NOMO-1 treated with DMSO at 0.1 percent for 48 hours (cell line): ENCODE results near the gene CRYBB3.
"Not testable (repeated sequence)": the region's sequence is repeated elsewhere in the genome, so short reads cannot be mapped to it uniquely, and the experiment has no call there.

Experiments used
- DNase-seq: peaks from one replicate; lab custom pipeline; 2025; ENCODE audit not compliant: unreplicated experiment; lab: John Stamatoyannopoulos, UW

Gene CRYBB3

DNA sequence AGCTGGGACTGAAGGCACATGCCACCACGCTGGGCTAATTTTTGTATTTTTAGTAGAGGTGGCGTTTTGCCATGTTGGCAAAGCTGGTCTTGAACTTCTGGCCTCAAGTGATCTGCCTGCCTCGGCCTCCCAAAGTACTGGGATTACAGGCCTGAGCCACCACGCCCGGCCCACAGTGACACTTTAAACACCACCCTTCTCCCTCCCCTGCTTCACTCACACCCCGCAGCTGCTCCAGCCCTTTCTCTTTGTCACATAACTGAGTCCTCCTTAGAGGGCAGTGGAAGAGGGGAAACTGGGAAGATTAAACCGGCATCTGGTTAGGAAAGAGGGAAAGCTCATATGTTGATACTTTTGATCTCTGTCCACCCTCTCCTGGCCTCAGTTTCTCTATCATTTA, 4.9 kb downstream of the CRYBB3 start:
- DNase-seq, result not testable (repeated sequence)

DNA sequence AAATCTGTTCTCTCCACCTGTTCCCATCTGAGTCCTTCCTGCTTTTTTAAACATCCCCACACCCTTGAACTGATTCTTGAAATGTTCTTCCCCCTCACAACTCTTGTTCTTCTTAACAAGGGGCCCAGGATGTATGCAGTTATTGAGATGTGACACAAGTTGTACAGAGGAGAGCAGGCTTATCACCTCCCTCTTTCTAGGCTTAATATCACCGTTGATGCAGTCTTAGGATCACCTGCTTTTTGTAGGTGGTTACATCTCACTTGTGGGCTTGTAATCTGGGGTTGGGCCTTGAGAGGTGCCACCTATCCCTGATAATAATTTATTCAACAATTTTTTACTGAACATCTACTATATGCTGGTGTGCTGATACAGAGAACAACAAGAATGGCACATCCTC, 6.2 kb downstream of the CRYBB3 start:
- no peak for DNase-seq

DNA sequence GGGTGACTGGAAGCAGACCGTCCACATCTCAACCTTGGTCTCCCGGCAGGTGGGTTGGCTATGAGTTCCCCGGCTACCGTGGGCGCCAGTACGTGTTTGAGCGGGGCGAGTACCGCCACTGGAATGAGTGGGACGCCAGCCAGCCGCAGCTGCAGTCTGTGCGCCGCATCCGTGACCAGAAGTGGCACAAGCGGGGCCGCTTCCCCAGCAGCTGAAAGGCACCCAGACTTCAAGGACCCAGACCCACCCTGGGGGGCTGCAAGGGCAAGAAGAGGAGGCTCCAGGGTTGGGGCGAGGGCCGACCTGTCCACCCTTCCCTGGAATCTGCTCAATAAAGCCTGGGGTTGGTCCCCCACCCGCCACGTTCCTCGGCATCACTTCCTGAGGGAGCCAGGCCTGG, 7.3 kb downstream of the CRYBB3 start:
- no peak for DNase-seq

DNA sequence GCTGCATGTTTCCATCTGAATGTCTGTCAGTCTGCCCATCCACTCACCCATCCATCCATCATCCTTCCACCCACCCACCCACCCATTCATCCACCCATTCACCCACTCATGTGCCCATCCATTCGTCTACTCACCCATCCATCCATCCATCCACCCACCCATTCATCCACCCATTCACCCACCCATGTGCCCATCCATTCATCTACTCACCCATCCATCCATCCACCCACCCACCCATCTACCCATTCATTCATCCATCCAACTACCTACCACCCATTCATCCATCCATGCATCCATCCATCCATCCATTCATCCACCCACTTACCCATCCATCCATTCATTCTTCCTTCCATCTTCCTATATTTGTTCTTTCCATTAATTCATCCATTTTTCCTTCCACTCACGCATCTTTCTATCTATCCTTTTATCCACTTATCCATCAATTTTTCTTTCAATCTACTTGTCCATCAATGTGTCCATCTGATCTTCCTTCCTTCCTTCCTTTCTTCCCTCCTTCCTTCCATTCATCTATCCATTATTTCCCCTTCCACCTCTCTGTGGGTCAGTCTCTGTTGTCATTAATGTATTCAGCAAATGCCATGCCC, 8.0 kb downstream of the CRYBB3 start:
- no peak for DNase-seq

DNA sequence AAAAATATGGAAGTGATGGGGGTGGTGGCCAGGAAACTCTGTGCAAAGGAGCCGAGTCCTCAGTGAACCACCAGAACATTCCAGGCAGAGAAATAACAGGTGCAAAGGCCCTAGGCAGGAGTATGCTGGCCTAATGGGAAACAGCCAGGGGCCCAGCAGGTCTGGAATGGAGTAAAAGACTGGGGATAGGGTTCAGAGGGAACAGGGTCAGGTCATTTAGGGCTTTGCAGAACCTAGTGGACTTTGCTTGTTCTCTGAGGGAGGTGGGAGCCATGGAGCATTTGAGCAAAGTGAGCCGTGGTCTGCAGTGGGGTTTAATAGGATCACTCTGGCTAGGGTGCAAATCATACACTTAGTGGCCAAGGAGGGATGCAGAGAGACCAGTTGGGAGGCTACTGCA, 8.7 kb downstream of the CRYBB3 start:
- no peak for DNase-seq

DNA sequence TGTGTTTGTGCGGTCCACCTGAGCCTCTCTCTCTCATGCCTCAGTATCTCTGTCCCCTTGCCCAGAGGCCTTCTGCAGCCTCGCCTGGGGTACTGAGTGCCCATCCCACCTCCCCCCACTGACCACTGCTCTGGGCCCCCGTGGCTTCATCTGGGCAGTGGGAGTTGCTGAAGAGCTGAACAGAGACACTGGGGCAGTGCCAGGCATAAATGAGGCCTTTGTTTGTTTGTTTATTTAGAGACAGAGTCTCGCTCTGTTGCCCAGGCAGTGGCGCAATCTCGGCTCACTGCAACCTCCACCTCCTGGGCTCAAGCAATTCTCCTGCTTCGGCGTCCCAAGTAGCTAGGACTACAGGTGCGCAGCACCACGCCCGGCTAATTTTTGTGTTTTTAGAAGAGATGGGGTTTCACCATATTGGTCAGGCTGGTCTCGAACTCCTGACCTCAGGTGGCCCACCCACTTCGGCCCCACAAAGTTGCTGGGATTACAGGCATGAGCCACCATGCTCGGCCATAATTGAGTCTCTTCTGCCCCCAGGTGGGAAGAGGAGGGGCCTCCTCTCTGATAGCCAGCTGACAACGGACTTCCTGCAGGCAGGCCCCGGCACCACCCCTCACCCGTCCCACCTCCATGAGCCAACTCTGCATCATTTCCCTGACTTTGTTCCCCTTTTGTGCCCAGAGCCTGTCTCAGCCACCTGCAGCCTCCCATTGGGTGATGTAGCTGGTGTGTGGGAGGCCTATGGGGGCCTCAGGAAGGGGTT, 9.3 kb downstream of the CRYBB3 start:
- DNase-seq, result no peak

DNA sequence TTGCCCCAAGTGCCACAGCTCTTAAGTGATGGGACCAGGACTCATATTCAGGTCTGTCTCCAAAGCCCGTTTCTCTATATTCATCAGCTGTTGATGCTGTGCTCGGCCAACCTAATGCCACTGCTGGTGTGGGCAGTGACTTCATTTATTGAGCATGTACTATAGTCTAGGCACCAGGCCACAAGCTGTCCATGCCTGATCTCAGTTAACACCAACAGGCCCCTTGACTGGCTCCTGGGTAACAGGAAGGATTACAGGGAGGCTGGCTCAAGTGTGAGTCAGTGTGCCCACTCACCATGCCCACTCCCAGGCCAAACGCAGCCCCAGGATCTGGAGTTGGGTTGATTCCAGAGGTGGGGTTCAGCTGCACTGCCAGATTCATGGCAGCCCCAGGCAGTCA, 11.1 kb downstream of the CRYBB3 start:
- no peak for DNase-seq

DNA sequence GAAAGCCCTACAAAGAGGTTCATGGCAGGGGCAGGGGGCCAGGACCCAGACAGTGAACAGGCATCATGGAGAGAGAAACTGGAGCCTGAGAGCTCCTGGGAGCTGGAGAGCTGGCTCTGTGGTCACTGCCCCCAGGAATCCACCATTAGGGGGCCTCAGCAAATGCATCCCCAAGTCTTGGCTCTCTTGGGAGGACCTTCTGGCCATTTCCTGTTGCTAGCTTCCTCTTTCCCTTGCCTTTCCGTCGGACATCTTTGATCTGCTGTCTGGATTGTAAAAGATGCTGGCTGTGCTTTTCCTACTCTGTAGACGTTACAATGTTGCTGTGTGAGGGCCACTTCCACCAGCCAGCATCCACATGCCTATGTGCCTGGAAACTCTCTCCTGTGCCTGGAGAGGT, 12.7 kb downstream of the CRYBB3 start:
- DNase-seq, result no peak

DNA sequence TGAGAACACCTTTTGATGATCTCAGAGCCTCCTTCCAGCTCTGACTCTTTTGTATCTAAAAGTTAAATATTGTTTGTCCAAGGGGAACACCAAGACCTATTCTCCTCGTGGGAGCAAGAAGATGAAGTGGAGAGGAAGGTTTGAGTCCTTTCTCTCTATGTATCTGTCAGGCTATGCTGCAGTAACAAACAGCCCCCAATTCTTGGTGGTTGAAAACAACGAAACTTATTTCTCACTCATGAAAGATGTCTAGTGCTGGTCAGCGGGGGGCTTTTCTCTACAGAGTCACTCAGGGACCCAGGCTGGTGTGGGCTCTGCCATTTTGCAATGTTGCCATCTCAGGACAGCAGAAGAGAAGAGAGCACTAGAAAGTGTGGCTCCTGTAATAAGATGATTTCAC, 13.6 kb downstream of the CRYBB3 start:
- DNase-seq, result no peak

DNA sequence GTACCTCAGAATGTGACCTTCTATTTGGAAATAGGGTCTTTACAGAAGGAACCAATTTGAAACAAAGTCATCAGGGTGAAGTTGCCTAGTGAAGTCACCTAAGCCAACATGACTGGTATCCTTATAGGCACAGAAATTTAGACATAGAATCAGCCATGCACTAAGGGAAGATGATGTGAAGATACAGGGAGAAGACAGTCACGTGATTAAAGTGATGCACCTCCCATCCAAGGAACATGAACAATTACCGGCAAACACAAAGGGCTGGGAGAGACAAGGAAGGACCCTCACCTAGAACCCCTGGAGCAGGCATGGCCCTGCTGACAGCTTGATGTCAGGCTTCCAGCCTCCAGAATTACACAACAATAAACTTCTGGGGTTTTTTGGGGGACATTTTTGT, 16.6 kb downstream of the CRYBB3 start:
- DNase-seq, result no peak

DNA sequence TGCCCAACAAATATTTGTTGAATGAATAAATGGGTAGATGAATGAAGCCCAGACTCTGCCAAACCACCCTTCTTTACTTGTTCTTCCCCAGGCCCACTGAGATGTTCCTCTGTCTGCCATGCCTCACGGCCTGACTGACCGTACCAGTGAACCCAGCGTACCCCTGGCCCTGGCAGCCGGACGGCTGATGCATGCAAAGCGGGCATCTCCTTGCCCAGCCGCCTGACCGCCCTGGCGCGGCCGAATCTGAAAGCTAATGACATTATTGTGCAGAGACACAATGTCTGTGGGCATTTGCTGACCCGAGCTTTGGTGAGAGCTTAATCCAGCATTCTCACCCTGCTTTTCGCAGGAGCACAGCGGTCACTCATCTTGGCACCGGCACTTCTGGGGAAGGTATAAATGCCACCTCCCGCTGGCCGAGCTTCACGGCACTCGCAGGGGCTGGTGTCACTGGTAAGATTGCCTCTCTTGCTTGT, 19.6 kb downstream of the CRYBB3 start, which contains the start of gene CRYBB2:
CRYBB2 (plus strand) TSS at position 429 of the 479 bp plus-strand sequence. CDS start 1,791 bp downstream, outside the sequence.
- no peak for DNase-seq

DNA sequence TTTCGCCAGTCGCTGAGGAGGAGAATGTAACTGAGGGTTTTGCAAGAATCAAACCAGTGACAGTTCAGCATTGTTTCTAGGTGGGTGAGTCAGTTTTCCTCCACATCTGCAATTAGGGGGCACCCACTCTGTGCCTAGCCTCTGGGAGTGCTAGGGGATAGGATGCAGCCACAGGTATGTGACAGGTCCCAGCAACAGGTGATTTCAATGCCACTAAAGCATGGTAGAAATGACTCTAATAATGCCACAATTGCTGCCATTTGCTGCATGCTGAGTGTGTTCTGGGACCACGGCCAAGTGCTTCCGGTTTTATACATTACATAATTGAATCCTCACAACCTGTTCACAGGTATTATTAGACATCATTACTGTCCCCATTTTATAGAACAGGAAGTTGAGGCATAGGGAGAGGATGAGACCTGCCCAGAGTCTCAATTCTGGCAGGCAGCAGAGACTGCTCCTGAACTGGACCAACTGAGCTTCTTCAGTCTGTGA, 20.3 kb downstream of the CRYBB3 start:
- no peak for DNase-seq

DNA sequence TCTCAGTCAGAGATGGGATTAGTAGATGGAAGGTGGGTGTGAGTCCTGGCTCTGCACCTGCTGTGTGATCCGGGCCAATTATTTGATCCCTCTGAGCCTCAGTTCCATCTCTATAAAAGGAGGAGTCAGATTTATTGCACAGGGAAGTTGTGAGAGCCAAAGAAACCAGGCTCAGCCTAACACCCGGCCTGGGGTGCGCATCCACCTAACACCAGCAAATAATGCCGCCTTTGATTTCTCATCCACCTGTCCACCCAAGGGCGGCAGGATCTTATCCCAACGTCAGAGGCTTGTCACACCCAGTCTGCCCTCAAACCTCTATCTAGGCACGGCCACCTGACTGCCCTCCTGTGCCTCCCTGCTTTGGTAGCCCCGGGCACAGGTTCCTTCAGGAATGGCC, 22.1 kb downstream of the CRYBB3 start:
- no peak for DNase-seq

DNA sequence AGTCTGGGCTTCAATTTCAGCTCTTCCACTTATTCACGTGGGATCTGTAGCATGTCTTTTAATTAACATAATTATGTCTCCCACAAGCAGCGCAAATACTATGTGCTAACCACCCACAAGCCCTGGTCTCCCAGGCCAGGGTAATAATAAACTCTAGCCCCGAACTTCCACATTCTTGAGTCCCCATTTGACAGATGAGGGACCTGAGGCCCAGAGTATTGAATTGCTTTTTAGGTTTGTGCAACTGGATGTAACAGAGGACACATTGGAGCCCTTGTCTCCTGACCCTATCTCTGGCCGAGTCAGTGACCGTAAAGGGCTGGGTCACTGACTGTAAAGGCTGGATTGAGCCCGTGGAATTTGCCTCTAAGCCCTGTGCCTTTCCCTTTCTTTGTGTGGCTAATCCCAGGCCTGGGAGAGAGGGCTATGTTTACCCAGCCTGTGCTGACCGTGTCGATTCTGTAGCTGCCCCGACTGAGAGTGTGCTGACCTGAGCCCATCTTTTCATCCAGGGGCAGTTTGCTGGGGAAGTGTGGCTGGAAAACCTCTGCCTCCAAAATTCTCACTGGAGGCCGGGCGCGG, 23.7 kb downstream of the CRYBB3 start:
- DNase-seq, result no peak

DNA sequence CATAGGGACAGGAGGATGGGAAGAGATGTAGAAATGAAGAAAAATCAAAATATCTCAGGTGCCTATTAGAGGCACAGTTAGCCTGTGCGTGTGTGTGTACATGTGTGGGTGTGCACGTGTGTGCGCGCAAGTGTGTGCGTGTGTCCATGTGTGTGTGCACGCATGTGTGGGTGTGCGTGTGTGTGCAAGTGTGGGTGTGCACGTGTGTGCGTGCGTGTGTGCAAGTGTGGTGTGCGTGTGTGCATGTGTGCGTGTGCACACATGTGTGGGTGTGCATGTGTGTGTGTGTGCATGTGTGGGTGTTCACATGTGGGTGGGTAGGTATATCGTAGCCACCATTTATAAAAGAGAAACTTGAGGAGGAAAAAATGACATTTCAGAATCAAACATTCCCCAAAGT, 29.2 kb downstream of the CRYBB3 start:
- no peak for DNase-seq

DNA sequence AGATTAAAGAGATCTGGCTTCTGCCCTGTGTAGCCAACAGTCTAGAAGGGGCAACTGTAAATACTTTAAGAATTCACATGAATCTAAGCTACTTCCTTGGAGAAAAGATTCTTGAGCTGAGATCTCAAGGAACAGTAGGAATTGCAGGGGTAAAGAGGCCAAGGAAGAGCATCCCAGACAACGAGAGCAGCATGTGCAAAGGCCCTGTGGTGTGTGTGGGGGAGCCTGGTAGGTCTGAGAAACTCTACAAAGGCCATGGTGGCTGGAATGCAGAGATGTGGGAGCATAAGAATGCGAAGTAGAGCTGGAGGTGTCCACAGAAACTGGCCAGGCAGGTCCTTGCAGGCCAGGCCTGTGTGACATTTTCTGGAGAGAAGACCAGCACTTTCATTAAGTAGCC, 31.1 kb downstream of the CRYBB3 start:
- DNase-seq, result not testable (repeated sequence)

DNA sequence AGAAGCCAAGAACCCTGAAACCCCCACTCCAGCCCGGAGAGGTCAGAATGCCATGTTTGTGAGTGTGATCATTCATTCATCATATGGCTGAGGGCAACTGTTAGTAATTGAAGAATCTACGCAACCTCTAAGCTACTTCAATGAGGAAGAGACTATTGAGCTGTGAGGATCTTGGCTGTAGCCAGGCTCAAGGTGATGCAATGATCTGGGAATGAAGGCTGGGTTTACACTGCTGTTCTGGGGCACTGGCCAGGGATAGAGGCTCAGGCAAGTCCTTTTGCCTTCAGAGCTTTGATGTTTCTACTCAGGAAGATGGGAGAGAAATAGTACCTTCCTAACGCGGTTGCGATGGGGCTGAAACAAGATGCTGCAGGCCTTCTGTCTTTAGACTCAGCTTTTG, 32.6 kb downstream of the CRYBB3 start:
- no peak for DNase-seq

DNA sequence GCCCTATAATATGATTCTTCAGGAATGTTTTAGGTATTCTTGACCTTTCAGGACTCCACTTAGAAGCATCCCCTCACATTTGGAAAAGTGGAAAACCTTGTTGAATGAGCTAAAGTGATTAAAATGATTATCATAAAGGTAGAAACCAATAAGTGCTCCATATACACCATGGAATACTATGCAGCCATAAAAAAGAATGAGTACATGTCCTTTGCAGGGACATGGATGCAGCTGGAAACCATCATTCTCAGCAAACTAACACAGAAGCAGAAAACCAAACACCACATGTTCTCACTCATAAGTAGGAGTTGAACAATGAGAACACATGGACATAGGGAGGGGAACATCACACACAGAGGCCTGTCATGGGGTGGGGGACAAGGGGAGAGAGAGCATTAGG, 34.0 kb downstream of the CRYBB3 start:
- DNase-seq, result not testable (repeated sequence)

DNA sequence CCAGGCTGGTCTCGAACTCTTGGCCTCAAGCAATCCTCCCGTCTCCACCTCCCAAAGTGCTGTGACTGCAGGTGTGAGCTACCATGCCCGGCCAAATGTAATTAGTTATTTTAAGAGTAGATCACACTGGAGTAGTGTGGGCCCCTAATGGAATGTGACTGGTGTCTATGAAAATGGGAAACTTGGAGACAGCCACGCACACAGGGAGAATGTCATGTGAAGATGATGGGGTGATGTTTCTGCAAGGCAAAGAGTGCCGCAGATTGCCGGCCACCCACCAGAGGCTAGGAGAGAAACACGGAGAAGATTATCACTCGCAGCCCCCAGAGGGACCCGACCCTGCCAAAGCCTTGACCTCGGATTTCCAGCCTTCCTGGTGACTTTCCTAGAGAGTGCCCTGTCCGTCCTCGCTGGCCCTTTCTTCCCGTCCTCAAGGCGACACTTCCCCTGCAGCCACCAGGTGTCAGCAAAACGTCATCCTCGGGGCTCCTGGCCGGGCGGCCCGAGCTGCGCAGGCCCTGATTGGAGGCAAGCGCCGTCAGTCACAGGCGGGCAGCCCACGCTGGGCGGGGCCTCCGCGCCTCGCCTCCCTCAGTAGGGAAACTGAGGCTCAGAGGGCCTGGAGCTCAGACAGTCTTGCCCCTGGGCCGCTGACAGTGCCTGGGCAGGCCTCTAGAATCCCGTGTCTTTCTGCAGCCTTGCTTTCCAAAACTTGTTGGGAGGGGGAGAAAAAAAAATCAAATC, 36.1 kb downstream of the CRYBB3 start:
- DNase-seq, result peak; percentile 55

DNA sequence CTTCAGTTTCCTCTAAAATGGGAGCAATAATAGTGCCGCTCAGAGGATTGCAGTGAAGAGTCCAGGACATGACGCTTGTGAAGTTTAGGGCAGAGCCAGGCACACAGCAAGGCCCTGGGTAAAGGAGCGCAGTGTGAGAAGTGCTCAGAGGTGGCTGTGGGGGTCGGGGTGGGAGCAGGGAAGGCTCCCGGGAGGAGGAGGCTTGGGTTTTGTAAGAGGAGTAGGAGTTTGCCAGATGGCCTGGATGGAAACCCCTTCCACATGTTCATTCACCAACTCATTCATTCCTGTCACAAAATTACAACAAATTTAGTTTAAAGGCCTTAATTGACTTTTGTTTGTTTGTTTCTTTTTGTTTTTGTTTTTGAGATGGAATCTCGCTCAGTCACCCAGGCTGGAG, 36.8 kb downstream of the CRYBB3 start:
- DNase-seq, result no peak

DNA sequence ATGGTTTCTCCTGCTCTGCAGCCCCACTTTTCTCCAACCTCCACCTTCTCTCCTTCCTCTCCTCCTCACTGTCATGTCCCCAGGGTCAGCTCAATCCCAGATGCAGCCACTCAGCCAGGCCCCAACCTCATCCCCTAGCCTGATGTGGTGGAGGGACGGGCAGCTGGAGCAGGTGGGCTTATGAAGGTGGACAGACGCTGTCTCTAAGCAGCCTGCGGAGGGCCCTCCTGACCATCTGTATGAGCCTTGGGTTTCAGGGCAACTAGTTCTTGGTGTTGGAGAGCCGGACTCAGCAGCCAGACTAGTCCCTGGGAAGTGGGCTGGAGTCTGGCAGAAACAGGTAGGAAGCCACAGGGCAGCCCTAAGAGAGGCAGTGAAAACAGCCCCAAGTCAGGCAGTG, 37.8 kb downstream of the CRYBB3 start:
- no peak for DNase-seq
